Measurements from ENCODE around the gene NXF1.

NXF1 gene

DNA sequence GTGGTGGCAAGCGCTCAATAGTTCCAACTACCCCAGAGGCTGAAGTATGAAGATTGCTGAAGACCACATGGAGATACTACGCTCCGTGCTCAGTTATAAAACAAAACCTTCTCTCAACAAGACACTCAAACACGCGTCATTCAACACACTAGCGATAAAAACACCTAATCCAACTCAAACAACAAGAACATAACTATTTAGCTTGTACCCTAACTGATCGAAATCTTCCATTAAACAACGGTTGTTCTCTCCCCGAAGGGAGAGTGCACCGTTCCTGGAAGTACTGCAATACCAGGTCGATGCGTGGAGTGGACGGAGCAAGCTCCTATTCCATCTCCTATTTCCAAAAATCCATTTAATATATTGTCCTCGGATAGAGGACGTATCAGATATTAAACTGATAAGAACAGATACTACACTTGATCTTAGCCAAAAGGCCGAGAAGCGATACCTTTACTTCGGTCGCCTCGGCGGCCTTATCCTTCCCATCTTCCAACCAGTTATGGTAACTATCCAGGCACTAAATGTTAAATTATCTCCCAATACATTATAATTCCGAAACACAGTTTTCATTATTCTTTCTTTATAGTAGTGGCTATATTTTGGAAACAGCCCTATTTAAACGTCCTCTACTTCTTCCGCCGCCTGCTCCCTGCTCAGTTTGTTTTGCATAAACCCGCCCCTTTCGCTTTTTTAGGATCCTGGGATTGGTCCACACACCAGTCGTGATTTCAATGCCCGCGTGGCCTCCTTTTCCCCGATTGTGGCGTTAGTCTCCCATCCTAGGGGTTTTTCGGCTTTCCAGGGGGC is 36.3 kb upstream of the NXF1 start (continued):
- TF ChIP-seq, protein P1, sequence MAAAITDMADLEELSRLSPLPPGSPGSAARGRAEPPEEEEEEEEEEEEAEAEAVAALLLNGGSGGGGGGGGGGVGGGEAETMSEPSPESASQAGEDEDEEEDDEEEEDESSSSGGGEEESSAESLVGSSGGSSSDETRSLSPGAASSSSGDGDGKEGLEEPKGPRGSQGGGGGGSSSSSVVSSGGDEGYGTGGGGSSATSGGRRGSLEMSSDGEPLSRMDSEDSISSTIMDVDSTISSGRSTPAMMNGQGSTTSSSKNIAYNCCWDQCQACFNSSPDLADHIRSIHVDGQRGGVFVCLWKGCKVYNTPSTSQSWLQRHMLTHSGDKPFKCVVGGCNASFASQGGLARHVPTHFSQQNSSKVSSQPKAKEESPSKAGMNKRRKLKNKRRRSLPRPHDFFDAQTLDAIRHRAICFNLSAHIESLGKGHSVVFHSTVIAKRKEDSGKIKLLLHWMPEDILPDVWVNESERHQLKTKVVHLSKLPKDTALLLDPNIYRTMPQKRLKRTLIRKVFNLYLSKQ (tag by site-specific recombination; IDR thresholded peaks at IDR 0.05; ENCODE audit: borderline replicate concordance), result peak; percentile 86
- peak; percentile 89 for TF ChIP-seq OSR2 (tag by site-specific recombination; IDR thresholded peaks at IDR 0.05)
- TF ChIP-seq GLI2 (tag by site-specific recombination; IDR thresholded peaks at IDR 0.05; ENCODE audit: borderline replicate concordance, low read depth), result no peak; the same call in 1 of the 2 replicates
- TF ChIP-seq, protein P2, sequence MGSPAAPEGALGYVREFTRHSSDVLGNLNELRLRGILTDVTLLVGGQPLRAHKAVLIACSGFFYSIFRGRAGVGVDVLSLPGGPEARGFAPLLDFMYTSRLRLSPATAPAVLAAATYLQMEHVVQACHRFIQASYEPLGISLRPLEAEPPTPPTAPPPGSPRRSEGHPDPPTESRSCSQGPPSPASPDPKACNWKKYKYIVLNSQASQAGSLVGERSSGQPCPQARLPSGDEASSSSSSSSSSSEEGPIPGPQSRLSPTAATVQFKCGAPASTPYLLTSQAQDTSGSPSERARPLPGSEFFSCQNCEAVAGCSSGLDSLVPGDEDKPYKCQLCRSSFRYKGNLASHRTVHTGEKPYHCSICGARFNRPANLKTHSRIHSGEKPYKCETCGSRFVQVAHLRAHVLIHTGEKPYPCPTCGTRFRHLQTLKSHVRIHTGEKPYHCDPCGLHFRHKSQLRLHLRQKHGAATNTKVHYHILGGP (tag by site-specific recombination; IDR thresholded peaks at IDR 0.05), result peak; percentile 91
- peak; percentile 80 for TF ChIP-seq ZIC2 (tag by site-specific recombination; IDR thresholded peaks at IDR 0.05)
- no peak for TF ChIP-seq ZNF138 (tag by site-specific recombination; IDR thresholded peaks at IDR 0.05; ENCODE audit: borderline replicate concordance)
- peak; percentile 90 for TF ChIP-seq BCL11A (tag by site-specific recombination; IDR thresholded peaks at IDR 0.05; ENCODE audit: low read depth)
- TF ChIP-seq ZNF266 (tag by site-specific recombination; IDR thresholded peaks at IDR 0.05; ENCODE audit: low read depth), result no peak
- peak; percentile 76 for TF ChIP-seq YY2 (tag by site-specific recombination; IDR thresholded peaks at IDR 0.05)
- peak; percentile 73 for TF ChIP-seq SP3 (tag by site-specific recombination; IDR thresholded peaks at IDR 0.05)
- peak; percentile 63; the same call in 1 of the 2 replicates for TF ChIP-seq SCRT1 (tag by site-specific recombination; IDR thresholded peaks at IDR 0.05; ENCODE audit: borderline replicate concordance)
- no peak for TF ChIP-seq ZNF510 (tag by site-specific recombination; IDR thresholded peaks at IDR 0.05; ENCODE audit: insufficient replicate concordance)
- TF ChIP-seq ZNF211 (tag by site-specific recombination; IDR thresholded peaks at IDR 0.05; ENCODE audit: low read depth), result no peak
- TF ChIP-seq, protein P3, sequence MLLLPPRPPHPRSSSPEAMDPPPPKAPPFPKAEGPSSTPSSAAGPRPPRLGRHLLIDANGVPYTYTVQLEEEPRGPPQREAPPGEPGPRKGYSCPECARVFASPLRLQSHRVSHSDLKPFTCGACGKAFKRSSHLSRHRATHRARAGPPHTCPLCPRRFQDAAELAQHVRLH (tag by site-specific recombination; IDR thresholded peaks at IDR 0.05), result peak; percentile 98
- peak; percentile 95 for TF ChIP-seq KLF10 (tag by site-specific recombination; IDR thresholded peaks at IDR 0.05)
- TF ChIP-seq, protein P4, sequence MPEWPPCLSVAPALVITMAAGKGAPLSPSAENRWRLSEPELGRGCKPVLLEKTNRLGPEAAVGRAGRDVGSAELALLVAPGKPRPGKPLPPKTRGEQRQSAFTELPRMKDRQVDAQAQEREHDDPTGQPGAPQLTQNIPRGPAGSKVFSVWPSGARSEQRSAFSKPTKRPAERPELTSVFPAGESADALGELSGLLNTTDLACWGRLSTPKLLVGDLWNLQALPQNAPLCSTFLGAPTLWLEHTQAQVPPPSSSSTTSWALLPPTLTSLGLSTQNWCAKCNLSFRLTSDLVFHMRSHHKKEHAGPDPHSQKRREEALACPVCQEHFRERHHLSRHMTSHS (tag by site-specific recombination; IDR thresholded peaks at IDR 0.05), result 0 out of 2 replicates have a peak, but pooled peaks have one; percentile 34
- TF ChIP-seq, protein P5, sequence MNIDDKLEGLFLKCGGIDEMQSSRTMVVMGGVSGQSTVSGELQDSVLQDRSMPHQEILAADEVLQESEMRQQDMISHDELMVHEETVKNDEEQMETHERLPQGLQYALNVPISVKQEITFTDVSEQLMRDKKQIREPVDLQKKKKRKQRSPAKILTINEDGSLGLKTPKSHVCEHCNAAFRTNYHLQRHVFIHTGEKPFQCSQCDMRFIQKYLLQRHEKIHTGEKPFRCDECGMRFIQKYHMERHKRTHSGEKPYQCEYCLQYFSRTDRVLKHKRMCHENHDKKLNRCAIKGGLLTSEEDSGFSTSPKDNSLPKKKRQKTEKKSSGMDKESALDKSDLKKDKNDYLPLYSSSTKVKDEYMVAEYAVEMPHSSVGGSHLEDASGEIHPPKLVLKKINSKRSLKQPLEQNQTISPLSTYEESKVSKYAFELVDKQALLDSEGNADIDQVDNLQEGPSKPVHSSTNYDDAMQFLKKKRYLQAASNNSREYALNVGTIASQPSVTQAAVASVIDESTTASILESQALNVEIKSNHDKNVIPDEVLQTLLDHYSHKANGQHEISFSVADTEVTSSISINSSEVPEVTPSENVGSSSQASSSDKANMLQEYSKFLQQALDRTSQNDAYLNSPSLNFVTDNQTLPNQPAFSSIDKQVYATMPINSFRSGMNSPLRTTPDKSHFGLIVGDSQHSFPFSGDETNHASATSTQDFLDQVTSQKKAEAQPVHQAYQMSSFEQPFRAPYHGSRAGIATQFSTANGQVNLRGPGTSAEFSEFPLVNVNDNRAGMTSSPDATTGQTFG (tag by site-specific recombination; IDR thresholded peaks at IDR 0.05; ENCODE audit: borderline replicate concordance), result no peak
- TF ChIP-seq SETDB1 (IDR thresholded peaks at IDR 0.05; ENCODE audit: insufficient read length, low read length), result peak; percentile 84
- no peak for TF ChIP-seq ZNF830 (tag by site-specific recombination; IDR thresholded peaks at IDR 0.05; ENCODE audit: low read depth)
- TF ChIP-seq, protein P6, sequence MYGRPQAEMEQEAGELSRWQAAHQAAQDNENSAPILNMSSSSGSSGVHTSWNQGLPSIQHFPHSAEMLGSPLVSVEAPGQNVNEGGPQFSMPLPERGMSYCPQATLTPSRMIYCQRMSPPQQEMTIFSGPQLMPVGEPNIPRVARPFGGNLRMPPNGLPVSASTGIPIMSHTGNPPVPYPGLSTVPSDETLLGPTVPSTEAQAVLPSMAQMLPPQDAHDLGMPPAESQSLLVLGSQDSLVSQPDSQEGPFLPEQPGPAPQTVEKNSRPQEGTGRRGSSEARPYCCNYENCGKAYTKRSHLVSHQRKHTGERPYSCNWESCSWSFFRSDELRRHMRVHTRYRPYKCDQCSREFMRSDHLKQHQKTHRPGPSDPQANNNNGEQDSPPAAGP (tag by site-specific recombination; IDR thresholded peaks at IDR 0.05), result peak; percentile 98
- no peak for TF ChIP-seq ZNF311 (tag by site-specific recombination; IDR thresholded peaks at IDR 0.05; ENCODE audit: borderline replicate concordance)
- TF ChIP-seq PRDM1 (tag by site-specific recombination; IDR thresholded peaks at IDR 0.05), result peak; percentile 84
- TF ChIP-seq ZNF585B (tag by site-specific recombination; IDR thresholded peaks at IDR 0.05), result no peak
- peak; percentile 86 for TF ChIP-seq ZNF596 (tag by site-specific recombination; IDR thresholded peaks at IDR 0.05)
- TF ChIP-seq ZNF529 (tag by site-specific recombination; IDR thresholded peaks at IDR 0.05; ENCODE audit: insufficient replicate concordance), result no peak
- peak; percentile 94 for TF ChIP-seq ZNF624 (tag by site-specific recombination; IDR thresholded peaks at IDR 0.05)
- TF ChIP-seq MEIS1 (CRISPR knock-in tag; IDR thresholded peaks at IDR 0.05; ENCODE audit: borderline replicate concordance), result no peak
- TF ChIP-seq, protein P7, sequence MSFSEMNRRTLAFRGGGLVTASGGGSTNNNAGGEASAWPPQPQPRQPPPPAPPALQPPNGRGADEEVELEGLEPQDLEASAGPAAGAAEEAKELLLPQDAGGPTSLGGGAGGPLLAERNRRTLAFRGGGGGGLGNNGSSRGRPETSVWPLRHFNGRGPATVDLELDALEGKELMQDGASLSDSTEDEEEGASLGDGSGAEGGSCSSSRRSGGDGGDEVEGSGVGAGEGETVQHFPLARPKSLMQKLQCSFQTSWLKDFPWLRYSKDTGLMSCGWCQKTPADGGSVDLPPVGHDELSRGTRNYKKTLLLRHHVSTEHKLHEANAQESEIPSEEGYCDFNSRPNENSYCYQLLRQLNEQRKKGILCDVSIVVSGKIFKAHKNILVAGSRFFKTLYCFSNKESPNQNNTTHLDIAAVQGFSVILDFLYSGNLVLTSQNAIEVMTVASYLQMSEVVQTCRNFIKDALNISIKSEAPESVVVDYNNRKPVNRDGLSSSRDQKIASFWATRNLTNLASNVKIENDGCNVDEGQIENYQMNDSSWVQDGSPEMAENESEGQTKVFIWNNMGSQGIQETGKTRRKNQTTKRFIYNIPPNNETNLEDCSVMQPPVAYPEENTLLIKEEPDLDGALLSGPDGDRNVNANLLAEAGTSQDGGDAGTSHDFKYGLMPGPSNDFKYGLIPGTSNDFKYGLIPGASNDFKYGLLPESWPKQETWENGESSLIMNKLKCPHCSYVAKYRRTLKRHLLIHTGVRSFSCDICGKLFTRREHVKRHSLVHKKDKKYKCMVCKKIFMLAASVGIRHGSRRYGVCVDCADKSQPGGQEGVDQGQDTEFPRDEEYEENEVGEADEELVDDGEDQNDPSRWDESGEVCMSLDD (tag by site-specific recombination; IDR thresholded peaks at IDR 0.05), result peak; percentile 89
- peak; percentile 88 for TF ChIP-seq ZNF768 (tag by site-specific recombination; IDR thresholded peaks at IDR 0.05)

All from HEK293 (cell line).